HEK293 (cell line): ENCODE results near the gene RAB3C.

ENCODE experiments used
- CTCF ChIA-PET: fragments of 350-600 bp; formaldehyde crosslinking; extraction: SDS; loops from one replicate; lab custom pipeline; 2021; ENCODE audit warnings: antibody characterized with exemption; lab: Yijun Ruan, JAX
- POLR2A ChIA-PET: fragments of 300-600 bp; formaldehyde crosslinking; extraction: SDS; loops from one replicate; lab custom pipeline; 2020; ENCODE audit warnings: antibody characterized with exemption, inconsistent platforms; lab: Yijun Ruan, JAX
- H3K27ac ChIP-seq: fragments of 200-500 bp; sonication (Bioruptor generic); 2 replicates; pipeline ENCODE4 v1.5.1; 2014; ENCODE audit warnings: low read depth, low read length, control low read depth, inconsistent platforms; ENCODE audit errors: extremely low read depth
- H3K36me3 ChIP-seq, 2 experiments: fragments of 200-500 bp in 1 of 2; sonication (Bioruptor generic) in 1 of 2; 1 replicate in 1 of 2; 2 replicates in 1 of 2; pipeline ENCODE4 v1.5.1; 2014 to 2017; ENCODE audit warnings: inconsistent platforms in 2 of 2, low read length in 2 of 2; ENCODE audit not compliant: control insufficient read depth in 2 of 2, insufficient read depth in 1 of 2
- H3K4me1 ChIP-seq: fragments of 200-500 bp; sonication (Bioruptor generic); 2 replicates; pipeline ENCODE4 v1.5.1; 2014; ENCODE audit warnings: mild to moderate bottlenecking, low read length, inconsistent platforms; ENCODE audit not compliant: control insufficient read depth, insufficient read depth
- H3K4me3 ChIP-seq: 2 replicates; pipeline ENCODE4 v1.5.1; 2011; ENCODE audit warnings: low read depth, mild to moderate bottlenecking, control low read depth, low read length, moderate library complexity
- H3K9me3 ChIP-seq: fragments of 200-500 bp; sonication (Bioruptor generic); 2 replicates; pipeline ENCODE4 v1.5.1; 2014; ENCODE audit warnings: low read depth, low read length, inconsistent platforms; ENCODE audit not compliant: control insufficient read depth, insufficient read depth
- GFI1B ChIP-seq: fragments of 450-650 bp; formaldehyde crosslinking; IDR thresholded peaks from 2 replicates; pipeline ENCODE4 v1.5.1; 2016; ENCODE audit warnings: missing biosample characterization, missing genetic modification characterization
- GLI4 ChIP-seq: fragments of 450-650 bp; formaldehyde crosslinking; IDR thresholded peaks from 2 replicates; pipeline ENCODE4 v1.5.1; 2016; ENCODE audit warnings: missing biosample characterization, missing genetic modification characterization
- IKZF3 ChIP-seq: fragments of 450-650 bp; IDR thresholded peaks from 2 replicates; pipeline ENCODE4 v1.5.0; 2018; ENCODE audit warnings: missing biosample characterization, mild to moderate bottlenecking, missing genetic modification characterization, moderate library complexity
- KLF7 ChIP-seq: fragments of 450-650 bp; formaldehyde crosslinking; IDR thresholded peaks from 2 replicates; pipeline ENCODE4 v1.5.1; 2016; ENCODE audit warnings: missing biosample characterization, missing genetic modification characterization, borderline replicate concordance
- MEIS1 ChIP-seq: sonication (generic); formaldehyde crosslinking; IDR thresholded peaks from 2 replicates; pipeline ENCODE4 v1.8.1; 2022; ENCODE audit warnings: missing genetic modification reagents, mild to moderate bottlenecking, borderline replicate concordance
- MYNN ChIP-seq: fragments of 450-650 bp; formaldehyde crosslinking; IDR thresholded peaks from 2 replicates; pipeline ENCODE4 v1.5.1; 2016; ENCODE audit warnings: missing biosample characterization, missing genetic modification characterization, borderline replicate concordance
- PRDM10 ChIP-seq: fragments of 450-650 bp; formaldehyde crosslinking; IDR thresholded peaks from 2 replicates; pipeline ENCODE4 v1.5.1; 2016; ENCODE audit warnings: missing biosample characterization, missing genetic modification characterization
- REPIN1 ChIP-seq: fragments of 450-650 bp; formaldehyde crosslinking; IDR thresholded peaks from 2 replicates; pipeline ENCODE4 v1.5.1; 2017; ENCODE audit warnings: missing biosample characterization, missing genetic modification characterization, low read depth
- SALL2 ChIP-seq: fragments of 450-650 bp; formaldehyde crosslinking; IDR thresholded peaks from 2 replicates; pipeline ENCODE4 v1.5.0; 2017; ENCODE audit warnings: missing biosample characterization, mild to moderate bottlenecking, missing genetic modification characterization, borderline replicate concordance
- TRIM28 ChIP-seq: IDR thresholded peaks from 2 replicates; pipeline ENCODE4 v1.6.1; 2011; ENCODE audit warnings: low read length, control low read depth, borderline replicate concordance
- ZNF266 ChIP-seq: fragments of 450-650 bp; formaldehyde crosslinking; IDR thresholded peaks from 2 replicates; pipeline ENCODE4 v1.5.1; 2016; ENCODE audit warnings: missing biosample characterization, missing genetic modification characterization, low read depth
- ZNF518A ChIP-seq: fragments of 450-650 bp; formaldehyde crosslinking; conservative IDR thresholded peaks from 2 replicates; pipeline ENCODE4 v1.5.1; 2016; ENCODE audit warnings: low read depth, missing biosample characterization, missing genetic modification characterization
- ZNF623 ChIP-seq: fragments of 450-650 bp; formaldehyde crosslinking; IDR thresholded peaks from 2 replicates; pipeline ENCODE4 v1.5.1; 2016; ENCODE audit warnings: missing biosample characterization, missing genetic modification characterization
- ZNF626 ChIP-seq: fragments of 450-650 bp; sonication (Bioruptor Pico); formaldehyde crosslinking; IDR thresholded peaks from 2 replicates; pipeline ENCODE4 v1.5.1; 2018; ENCODE audit warnings: missing biosample characterization, missing genetic modification characterization, inconsistent platforms
- ZNF658 ChIP-seq: fragments of 450-650 bp; formaldehyde crosslinking; IDR thresholded peaks from 2 replicates; pipeline ENCODE4; 2016; ENCODE audit warnings: missing biosample characterization, missing genetic modification characterization
- ZNF701 ChIP-seq: fragments of 450-650 bp; formaldehyde crosslinking; IDR thresholded peaks from 2 replicates; pipeline ENCODE4 v1.5.1; 2016; ENCODE audit warnings: missing biosample characterization, missing genetic modification characterization
- ZNF707 ChIP-seq: fragments of 450-650 bp; formaldehyde crosslinking; IDR thresholded peaks from 2 replicates; pipeline ENCODE4 v1.5.1; 2016; ENCODE audit warnings: missing biosample characterization, missing genetic modification characterization
- ZNF776 ChIP-seq: fragments of 450-650 bp; formaldehyde crosslinking; IDR thresholded peaks from 2 replicates; pipeline ENCODE4 v1.5.0; 2017; ENCODE audit warnings: missing biosample characterization, missing genetic modification characterization, borderline replicate concordance
- TF ChIP-seq, protein P1 (sequence below): fragments of 450-650 bp; formaldehyde crosslinking; IDR thresholded peaks from 2 replicates; pipeline ENCODE4 v1.5.1; 2016; ENCODE audit warnings: missing biosample characterization, missing genetic modification characterization
- TF ChIP-seq, protein P2 (sequence below): fragments of 450-650 bp; formaldehyde crosslinking; IDR thresholded peaks from 2 replicates; pipeline ENCODE4 v1.5.1; 2016; ENCODE audit warnings: missing biosample characterization, missing genetic modification characterization
- TF ChIP-seq, protein P3 (sequence below): fragments of 450-650 bp; IDR thresholded peaks from 2 replicates; pipeline ENCODE4 v1.5.1; 2018; ENCODE audit warnings: missing biosample characterization, missing genetic modification characterization

RAB3C gene

DNA sequence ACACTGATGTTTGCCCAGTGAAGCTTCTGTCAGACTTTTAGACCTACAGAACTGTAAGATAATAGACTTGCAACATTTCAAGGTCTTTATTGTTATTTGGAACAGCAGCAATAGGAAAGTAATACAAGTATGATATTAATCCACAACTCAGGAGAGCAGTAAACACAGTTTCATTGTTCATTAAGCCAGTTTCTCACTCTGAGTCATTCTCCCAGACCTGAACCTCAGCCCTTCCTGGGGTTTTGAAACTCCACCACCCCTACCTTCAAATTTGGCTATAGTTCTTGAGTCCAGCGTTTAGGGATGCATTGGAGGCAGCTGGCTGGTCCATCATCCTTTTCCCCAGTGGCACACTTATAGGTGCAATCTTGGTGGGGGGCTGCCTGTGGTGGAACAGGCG lies 203.2 kb downstream of the RAB3C start:
- TF ChIP-seq, protein P1, sequence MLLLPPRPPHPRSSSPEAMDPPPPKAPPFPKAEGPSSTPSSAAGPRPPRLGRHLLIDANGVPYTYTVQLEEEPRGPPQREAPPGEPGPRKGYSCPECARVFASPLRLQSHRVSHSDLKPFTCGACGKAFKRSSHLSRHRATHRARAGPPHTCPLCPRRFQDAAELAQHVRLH: no peak
- TF ChIP-seq IKZF3 (tag by site-specific recombination) (no peak), GFI1B (tag by site-specific recombination) (no peak), ZNF776 (tag by site-specific recombination) (no peak), ZNF266 (tag by site-specific recombination) (no peak), MEIS1 (CRISPR knock-in tag) (no peak), MYNN (tag by site-specific recombination) (no peak), ZNF623 (tag by site-specific recombination) (no peak), PRDM10 (tag by site-specific recombination) (no peak), TRIM28 (no peak), SALL2 (tag by site-specific recombination) (no peak)
- TF ChIP-seq, protein P2, sequence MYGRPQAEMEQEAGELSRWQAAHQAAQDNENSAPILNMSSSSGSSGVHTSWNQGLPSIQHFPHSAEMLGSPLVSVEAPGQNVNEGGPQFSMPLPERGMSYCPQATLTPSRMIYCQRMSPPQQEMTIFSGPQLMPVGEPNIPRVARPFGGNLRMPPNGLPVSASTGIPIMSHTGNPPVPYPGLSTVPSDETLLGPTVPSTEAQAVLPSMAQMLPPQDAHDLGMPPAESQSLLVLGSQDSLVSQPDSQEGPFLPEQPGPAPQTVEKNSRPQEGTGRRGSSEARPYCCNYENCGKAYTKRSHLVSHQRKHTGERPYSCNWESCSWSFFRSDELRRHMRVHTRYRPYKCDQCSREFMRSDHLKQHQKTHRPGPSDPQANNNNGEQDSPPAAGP: no peak
- TF ChIP-seq, all 188 proteins: peak for 0
- H3K4me3 ChIP-seq: no peak overlapping the region
- H3K27ac ChIP-seq: no peak overlapping the region
- no peaks in the 10 kb centered on the region for H3K9me3 ChIP-seq
- H3K4me1 ChIP-seq: no peaks in the 10 kb centered on the region
- ChIA-PET POLR2A (no interaction called here), CTCF (no interaction called here)
- no peaks in the 10 kb centered on the region for H3K36me3 ChIP-seq

DNA sequence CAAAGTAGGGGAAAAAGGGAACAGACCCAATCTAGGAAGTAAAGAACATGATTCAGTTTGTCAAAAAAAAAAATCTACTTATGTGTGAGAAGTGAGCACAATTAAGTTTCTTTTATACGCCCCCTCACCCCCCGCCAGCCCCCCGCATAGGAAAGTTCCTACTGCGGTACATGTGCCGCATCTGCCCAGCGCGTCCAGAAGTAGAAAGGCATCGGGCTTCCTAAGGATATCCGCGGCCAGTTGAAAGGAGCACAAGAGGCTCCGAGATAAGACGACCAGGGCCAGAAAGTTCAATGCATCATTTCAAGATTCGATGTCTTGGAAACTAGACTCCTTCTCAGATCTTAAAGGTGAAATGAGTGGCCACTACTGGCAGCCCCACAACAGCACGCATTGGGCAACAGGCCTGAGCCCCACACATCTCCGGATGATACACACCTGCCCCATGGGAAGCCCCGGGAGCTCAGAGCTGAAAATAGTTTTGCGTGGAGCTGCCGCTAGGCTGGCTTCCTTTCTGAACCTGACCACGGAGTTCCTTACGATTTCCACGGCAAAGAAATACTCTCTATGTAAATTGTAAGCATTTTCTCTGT lies 203.9 kb downstream of the RAB3C start:
- no peaks in the 10 kb centered on the region for H3K9me3 ChIP-seq
- TF ChIP-seq REPIN1 (no peak), ZNF658 (tag by site-specific recombination) (no peak), GLI4 (tag by site-specific recombination) (no peak), KLF7 (tag by site-specific recombination) (no peak), ZNF701 (tag by site-specific recombination) (no peak), ZNF518A (tag by site-specific recombination) (no peak), ZNF626 (no peak), ZNF707 (tag by site-specific recombination) (no peak)
- TF ChIP-seq, protein P3, sequence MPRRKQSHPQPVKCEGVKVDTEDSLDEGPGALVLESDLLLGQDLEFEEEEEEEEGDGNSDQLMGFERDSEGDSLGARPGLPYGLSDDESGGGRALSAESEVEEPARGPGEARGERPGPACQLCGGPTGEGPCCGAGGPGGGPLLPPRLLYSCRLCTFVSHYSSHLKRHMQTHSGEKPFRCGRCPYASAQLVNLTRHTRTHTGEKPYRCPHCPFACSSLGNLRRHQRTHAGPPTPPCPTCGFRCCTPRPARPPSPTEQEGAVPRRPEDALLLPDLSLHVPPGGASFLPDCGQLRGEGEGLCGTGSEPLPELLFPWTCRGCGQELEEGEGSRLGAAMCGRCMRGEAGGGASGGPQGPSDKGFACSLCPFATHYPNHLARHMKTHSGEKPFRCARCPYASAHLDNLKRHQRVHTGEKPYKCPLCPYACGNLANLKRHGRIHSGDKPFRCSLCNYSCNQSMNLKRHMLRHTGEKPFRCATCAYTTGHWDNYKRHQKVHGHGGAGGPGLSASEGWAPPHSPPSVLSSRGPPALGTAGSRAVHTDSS (tag by site-specific recombination): no peak
- no peaks in the 10 kb centered on the region for H3K4me1 ChIP-seq
- no peak overlapping the region for H3K4me3 ChIP-seq
- no peak overlapping the region for H3K27ac ChIP-seq
- ChIA-PET CTCF (no interaction called here), POLR2A (no interaction called here)
- H3K36me3 ChIP-seq: no peaks in the 10 kb centered on the region
